A204.1 (cell line): ENCODE measurements around the gene RTN1.

ENCODE experiments used
- FAIRE-seq: peaks from 2 replicates; lab custom pipeline; 2012; peaks lifted over from hg19 to GRCh38; lab: Jason Lieb, UNC

The RTN1 gene

DNA sequence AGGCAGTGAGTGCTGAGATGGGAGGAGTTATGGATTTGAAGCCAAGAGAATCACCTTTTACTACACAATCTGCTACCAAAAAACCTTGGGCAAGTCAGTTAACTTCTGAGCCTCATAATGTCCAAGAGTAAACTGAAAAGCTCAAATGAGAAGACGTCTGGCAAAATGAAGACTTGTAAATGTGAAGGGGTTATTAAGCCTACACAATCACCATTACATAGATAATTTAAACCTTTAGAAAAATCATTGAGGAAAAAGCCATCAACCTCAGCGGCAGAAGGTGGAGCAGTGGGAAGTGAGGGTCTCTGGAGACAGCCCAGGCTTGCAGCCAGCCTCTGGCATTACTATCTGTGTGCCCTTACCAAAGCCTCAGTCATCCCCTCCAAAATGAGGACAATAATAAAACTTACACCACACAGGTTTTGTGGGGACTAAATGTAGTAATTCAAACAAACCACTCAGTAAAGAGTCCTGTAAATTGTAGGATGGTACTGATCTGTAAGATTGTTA is 243.5 kb downstream of the RTN1 start:
- FAIRE-seq: no peak

DNA sequence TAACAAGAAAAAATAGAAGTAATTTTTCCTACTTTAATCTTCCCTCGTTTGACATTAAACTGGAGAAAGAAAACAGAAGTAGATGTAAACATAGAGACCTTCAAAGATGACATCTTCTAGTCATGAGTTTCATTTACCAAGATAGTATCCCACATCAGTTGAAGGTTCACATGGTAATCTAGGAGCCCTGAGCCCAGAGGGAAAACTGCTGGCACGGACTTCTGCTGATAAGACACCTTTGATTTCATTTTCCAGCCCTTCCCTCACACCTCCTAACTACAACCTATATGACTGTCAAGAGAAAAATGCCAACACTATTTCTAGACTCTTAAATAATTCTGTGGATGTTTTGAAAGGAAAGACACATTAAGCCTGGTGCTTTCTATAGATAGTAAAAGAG is 247.9 kb downstream of the RTN1 start:
- FAIRE-seq: no peak

DNA sequence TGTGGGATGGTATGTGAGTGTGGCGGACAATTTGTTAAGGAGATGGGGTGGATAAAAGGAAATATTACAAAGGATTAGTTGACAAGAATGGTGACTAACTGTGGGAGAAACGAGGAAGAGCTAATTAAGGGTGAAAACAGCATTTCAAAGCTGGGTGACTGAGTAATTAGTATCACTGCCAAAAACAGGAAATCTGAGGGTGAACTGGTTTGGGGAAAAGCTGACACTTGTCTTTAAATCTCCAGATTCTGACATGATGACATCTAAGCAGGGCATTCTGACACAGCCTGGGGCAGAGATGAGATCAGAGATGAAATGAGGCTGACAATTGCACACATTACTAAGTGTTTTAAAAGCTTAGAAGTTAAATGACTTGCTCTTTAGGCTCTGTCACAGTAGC is 251.5 kb downstream of the RTN1 start:
- no peak for FAIRE-seq

DNA sequence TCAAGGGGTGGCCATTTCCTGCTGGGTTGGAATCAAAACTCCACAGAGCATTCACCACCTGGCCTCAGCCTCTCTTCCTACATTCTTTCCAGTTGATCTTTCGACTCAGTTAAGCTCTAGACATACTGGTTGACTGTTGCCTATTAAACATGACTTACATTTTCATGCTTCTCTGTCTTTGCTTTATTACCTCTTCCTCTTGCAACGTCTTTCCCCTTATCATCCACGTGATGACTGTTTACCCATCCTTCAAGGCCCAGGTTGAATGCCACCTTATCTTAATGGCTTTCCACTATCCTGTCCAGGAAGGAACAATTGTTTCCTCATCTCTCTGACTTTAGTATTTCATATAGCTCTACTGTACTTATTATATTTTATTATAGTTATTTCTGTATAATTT is 269.5 kb downstream of the RTN1 start:
- no peak for FAIRE-seq

DNA sequence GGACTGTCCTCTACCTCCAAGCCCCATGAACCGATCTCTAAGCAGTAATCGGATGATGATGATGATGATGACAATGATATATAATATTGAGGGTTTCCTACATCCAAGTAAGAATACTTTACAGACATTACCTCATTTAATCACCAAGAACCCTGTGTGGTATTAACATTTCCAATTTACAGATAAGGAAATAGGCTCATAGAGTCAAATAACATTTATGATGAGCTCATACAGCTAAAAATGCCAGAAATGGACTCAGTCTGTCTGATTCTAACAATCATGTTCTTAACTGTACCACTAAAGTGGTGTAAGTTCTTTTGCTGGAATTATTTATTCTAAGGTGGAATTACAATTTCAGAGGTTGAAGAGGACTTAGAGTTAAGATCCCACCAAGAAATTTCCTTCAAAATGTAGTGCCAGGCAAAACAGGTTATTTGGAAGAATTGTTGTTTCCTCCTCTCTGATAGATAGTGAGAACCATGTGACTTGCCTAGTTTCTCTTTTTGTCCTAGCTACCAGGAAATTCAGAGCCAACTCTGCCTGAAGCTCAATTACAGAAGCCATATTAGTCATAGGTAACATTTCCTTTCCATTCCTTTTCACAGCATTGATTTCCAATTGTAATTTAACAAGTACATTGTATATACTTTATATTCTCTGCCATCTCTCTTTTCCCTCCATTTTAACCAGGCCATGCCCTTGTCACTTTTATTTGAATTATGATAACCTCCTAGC is 270.2 kb downstream of the RTN1 start:
- FAIRE-seq: no peak

DNA sequence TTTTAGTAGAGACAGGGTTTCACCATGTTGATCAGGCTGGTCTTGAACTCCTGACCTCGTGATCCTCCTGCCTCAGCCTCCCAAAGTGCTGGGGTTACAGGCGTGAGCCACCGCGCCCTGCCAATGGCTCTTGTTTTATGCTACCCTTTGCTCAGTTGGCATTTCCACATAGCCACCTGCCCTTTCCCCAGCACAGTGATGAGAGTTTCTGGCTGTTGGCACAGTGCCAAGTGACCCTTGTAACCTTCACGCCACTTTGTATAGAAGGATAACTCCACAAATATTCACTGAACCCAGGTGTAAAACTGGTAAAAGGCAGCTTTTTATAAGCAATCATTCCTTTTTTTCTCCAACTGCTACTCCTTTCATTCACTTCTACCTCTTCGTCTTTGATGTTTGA is 275.5 kb downstream of the RTN1 start:
- FAIRE-seq: no peak

DNA sequence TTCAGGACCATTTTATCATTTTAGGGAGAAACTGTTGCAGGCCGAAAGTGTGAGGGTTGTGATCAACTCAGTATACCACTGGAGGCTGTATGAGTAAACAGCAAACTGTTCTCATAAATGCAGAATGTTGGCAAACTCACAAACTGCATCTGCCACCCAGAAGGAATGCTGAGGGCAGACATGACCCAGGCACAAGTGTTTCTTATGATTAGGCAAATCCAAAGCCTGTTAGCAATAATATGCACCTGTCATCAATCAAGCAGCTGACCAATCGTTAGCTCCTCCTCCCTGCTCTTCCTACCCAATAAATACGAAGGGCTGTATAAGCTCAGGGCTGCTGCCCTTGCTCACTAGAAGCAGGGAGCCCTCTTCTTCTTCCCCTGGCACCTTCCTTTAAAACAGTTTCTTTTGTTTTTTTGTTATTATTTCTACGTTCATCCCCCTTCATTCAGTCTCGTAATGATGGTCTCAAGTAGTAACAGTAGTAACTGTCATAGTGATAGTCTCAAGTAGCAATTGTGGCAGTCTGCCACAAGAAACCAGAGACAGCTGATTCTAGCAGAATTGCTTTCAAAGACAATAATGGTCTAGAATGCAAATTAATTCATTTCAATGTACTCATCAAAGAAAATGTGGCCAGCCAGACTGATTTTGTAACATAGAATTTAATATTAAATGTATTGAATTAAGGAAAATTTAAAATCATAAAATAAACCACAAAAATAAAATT is 278.8 kb downstream of the RTN1 start:
- no peak for FAIRE-seq

DNA sequence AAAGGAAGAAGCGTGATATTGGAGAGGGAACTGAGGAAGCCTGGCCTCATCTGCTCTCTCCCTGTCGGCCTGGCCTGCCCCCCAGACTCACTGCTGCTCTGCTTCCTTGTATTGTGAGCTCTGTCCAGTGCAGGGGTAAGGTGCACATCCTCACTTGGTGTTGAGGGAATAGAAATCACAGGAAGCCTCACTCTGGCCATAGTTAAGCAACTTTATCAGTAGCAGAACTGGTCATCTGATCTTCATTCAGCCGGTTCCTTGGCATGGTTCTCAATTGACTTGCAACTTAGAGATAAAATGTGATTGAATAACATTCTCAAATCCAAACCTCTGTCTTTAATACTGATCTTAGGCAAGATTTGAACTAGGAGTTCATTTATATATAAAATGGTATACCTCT is 282.5 kb downstream of the RTN1 start:
- FAIRE-seq: no peak

DNA sequence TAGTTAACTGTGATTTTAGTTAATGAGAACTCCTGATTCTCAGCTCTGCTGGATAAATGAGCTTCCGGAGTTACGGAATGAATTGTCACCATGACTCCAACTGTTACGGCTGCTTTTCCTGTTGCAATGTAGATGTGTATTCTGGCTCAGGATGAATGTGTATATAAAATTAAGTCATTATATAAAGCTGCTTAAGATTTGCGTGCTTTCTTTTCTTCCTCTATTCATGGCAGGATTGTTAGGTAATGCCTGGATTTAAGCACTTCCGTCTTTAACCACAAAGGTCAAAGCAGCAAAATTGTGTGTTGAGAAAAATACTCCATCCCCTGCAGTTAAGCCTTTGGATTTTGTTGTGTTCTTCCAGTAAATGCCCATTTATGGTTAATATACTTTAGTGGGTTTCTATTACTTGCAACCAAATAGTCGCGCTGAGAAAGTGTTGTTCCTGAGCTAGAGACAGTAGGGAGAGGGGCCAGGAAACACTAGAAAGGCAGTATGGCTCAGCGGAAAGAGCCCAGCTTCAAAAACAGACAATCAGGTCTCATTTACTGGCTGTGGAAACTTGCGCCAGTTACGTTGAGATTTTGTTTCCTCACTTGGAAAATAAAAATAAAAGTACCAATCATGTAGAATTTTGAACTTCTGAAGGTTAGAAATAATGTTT is 284.6 kb downstream of the RTN1 start:
- no peak for FAIRE-seq

DNA sequence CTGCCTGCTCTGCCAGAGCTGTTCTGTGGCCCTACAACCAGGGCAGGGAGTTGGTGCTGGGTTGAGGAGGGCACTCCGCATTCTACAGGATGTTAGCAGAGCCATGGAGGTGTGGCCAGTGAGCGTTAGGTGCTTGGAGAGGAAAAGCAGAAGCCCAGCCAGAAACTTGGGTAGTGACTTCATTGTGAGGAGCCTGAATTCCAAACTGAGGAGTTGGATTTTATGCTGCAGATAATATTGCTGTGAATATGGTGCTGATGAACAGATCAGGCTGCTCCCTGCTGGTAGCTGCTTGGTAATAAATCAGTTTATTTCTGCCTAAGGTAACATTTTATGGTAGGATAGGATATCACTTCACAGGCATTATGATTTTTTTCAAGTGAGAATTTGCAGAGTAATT is 286.8 kb downstream of the RTN1 start:
- no peak for FAIRE-seq

DNA sequence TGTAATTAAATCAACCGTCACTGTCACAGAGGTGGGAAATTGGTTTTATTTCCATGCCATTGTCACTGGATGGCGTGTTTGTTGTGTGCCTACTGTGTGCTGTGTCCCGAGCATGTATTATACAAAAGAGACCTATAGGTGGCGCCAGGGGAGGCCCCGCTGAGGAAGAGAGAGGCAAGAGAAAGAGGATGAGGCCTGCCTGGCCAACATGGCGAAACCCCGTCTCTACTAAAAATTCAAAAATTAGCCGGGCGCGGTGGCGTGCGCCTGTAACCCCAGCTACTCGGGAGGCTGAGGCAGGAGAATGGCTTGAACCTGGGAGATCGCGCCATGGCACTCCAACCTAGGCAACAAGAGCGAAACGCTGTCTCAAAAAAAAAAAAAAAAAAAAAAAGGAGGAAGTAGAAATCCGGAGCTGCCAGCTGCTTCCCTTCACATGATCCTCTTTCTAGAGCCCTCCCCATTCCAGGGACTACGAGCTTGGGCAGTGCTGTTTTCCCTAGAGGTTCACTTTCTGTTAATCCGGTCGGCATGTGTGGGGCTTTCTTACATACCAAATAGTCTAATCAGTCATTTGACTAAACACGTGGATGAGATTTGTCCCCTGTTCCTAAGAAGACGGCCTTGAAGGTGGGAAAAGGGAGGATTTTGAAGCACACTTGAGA is 287.6 kb downstream of the RTN1 start:
- no peak for FAIRE-seq

DNA sequence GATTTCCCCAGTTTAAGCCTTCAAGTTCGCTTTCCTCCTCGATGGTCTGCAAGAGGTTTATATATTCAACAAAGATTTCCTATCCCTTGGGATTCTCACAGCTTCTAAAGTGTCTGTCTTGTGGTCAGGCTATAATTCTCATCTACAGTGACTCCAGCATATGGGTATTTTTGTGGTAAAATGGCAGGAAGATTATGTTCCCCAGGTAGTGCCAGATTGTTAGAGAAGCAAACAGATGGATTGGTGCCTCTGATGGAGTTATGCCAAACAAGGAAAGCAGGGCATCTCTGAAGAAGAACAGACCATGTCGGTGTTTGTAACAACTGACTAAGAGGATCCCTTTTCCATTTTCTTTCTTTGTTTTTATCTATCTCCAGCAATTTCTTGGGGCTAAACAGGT is 288.4 kb downstream of the RTN1 start:
- FAIRE-seq: no peak

DNA sequence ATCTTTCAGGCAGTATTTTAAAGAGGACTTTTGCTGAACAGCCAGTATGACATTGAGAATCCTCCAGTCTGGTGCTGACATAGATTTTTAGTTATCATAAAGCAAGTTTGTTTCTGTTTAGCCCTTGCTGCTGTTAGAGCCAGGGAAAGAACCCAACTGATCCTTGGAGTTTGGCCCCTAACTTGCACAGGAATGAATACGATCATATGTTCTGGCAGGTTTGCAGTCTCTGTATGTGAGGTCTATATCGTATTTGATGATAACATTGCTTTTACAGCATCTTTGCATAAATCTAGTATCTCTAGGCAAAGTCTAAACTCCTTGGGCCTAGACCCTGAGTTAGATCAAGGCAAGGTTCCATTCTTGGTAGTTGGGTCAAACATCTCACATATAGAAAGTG is 289.7 kb downstream of the RTN1 start:
- FAIRE-seq: no peak

DNA sequence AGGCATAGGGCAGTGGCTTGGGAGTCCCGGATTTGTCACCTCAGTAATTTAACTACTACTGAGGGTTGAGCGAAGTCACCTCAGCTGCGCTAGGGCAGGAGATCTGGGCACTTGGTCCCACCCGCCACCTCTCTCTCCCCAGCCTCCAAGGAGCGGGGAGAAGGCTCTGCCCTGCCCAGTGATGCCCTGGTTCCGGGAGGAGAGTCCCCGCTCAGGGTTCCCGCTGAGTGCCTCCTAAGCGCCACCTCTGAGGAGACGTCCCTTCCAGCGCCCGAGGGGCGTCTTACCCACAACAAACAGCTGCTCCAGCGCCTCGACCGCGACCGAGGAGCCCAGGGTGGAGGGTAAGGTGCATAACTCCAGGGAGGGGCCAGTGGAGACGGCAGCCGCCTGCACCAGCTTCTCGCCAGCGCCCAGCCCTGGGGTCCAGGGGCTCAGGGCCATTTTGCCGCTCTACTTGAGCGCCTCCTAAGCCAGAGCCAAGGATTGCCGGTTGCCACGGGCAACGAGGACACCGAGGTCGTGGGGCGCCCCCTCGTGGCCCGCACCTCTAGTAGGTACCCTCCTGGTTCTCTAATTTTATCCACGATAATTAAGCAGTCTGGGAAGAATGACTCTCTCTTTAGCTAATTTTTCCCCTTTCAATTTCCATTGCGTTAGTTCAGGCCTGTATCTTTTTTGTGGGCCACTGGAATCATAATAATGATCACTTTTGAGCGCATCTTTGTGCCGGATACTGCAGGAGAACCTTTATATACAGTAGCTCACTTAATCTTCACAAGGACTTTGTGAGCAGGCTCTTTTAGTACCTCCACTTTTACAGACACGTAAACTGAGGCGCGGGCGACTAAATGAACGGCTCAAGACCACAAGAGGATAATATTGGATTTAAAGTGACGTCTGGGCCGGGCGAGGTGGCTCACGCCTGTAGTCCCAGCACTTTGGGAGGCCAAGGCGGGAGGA is 294.0 kb downstream of the RTN1 start, which contains the start of gene CCDC175:
Gene CCDC175, minus strand, starts transcription at position 481 of the 963 bp plus-strand sequence. Its CDS starts 37 bp downstream, at position 444.
- no peak for FAIRE-seq

DNA sequence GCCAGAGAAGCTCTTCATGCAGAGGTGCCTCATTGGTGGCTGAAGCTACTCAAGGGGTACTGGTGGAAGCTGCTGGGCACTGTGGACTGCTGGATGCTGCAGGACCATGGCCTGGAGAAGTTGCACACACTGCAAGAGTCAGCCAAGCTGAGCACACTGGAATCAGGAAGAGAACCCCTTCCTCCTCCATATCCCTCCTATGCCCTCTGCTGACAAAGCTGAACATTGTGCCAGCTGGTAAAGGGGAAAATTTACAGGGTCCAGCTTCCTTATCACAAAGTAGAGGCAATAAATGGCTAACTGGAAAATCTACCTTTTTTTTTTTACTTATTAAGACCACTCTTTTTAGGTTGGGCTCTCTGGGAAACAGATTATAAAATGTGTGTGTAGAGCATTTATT is 300.5 kb downstream of the RTN1 start:
- no peak for FAIRE-seq

DNA sequence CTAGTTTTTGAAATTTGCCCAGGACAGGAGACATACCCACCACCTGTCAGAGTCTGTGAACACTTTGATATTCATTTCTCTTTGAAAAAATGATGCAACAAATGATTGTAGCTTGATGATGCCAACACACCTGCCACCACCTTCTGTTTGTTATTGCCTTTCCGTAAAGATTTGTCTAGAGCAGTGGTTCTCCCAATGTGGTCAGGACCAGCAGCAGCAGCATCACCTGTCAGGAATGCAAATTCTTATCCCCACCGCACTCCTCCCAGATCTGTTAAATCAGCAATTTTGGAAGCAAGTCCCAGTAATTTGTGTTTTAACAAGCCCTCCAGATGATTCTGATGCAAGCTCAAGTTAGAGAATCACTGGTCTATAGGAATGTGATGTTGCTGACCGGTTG is 303.9 kb downstream of the RTN1 start:
- FAIRE-seq: no peak

DNA sequence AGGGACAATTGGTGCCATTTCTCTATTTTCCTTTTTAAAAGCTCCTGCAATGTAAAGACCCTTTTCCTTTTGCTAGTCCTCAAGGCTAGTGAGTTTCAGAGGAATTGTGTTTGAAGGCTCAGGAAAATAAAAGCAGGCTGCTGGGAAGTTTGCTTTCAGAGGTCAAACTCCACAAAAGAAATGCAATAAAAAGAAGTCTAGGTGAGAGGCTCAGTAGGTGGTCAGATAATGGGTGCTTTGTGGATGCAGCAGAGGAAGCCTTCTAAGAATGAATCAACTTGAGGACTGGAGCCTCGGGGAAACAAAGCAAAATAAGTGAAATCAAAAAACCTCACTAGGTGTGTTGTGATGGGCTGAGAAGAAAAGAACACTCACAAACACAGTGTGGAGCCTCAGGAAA is 304.3 kb downstream of the RTN1 start:
- FAIRE-seq: no peak

DNA sequence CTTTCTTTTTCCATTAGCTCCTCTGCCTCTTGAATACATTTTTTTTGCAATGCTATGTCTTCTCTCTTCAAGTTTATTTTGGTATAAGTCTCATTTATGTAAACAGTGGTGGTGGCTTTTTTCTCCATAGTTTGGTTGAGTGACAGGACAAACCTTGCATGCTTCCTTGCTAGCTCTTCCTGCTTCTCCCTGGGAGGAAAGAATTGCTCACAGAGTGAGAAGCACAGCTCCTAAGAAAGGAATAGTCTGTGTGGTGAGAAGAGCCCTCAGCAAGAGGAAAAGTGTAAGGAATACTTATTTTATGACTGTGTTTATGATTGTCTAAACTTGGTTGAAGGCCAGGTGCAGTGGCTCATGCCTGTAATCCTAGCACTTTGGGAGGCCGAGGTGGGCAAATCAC is 305.5 kb downstream of the RTN1 start:
- FAIRE-seq: no peak

DNA sequence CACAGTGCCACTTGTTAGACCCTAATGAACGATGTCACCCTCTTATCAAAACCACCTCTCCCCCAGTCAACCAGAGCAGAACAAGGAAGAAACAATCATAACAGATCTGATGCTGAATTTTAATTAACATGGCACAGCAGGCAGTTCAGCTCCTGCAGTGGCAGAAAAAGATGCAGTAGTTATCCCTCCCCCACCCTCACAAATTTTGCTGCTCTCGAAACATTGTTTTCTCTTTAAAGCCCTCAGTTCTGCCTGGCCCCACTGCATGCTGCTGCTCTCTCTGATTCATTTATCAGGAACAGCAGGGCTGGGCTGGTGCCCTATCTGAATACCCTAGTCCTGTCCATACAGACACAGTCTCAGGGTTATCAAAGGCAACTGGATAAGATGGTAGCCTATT is 306.2 kb downstream of the RTN1 start:
- no peak for FAIRE-seq

DNA sequence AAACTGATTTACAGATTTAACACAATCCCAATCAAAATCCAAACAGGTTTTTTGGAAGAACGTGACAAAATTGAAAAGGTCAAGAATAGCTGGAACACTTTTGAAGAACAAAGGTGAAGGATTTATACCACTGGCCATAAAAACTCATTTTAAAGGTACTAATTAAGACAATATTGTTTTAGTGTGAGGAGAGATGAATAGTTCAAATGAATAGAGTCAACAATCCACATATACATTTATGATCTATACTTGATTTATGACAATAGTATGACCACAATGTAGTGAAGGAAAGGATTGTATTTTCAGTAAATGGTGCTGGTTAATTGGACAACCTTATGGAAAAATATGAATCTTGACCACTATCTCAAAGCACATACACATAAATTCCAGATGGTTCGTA is 323.3 kb downstream of the RTN1 start:
- FAIRE-seq: no peak
